PC-9 (cell line): ENCODE results near the gene LPCAT1.

Experiments
- EZH2 ChIP-seq: fragments of 200-600 bp; sonication (generic); IDR thresholded peaks from 2 replicates; pipeline ENCODE4 v1.8.0; 2017; ENCODE audit warnings: antibody characterized with exemption, low read depth
- TF ChIP-seq, protein P1 (sequence below): fragments of 200-600 bp; sonication (generic); conservative IDR thresholded peaks from 2 replicates; pipeline ENCODE4 v1.6.1; 2017; ENCODE audit warnings: mixed run types, antibody characterized with exemption, mild to moderate bottlenecking, moderate library complexity

DNA sequence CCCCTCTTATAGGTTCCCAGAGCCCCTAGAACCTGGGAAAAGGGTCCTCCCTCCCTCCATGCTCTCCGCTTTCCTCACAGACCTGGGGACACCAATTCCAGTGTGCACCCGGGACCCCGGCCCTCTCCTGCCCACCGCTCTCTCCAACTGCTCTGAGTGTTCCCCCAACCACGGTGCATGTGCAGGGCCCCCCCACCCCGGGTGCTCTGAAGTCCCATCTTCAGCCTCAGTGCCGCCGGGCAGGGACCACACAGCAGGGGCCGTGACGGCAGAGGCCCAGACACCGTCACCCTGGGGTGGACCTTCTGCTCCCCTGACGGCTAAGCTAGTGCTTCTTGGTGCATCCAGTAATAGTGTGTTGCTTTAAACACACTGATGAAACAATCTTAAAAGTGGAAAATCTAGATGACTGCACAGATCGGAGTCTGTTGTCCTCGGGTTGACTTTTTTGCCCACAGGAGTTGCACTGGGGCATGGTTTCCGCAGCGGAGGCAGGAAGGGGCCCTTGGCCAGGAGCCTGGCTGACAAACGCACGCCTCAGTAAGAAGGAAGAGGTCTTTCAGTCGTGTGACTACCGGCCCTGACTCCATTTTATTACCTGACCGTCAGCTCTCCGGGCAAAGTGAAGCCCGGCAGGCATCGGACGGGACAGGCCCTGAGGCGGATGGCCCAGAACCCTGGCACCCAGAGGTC is 42.3 kb downstream of the LPCAT1 start:
- TF ChIP-seq EZH2 = no peak
- TF ChIP-seq, protein P1, sequence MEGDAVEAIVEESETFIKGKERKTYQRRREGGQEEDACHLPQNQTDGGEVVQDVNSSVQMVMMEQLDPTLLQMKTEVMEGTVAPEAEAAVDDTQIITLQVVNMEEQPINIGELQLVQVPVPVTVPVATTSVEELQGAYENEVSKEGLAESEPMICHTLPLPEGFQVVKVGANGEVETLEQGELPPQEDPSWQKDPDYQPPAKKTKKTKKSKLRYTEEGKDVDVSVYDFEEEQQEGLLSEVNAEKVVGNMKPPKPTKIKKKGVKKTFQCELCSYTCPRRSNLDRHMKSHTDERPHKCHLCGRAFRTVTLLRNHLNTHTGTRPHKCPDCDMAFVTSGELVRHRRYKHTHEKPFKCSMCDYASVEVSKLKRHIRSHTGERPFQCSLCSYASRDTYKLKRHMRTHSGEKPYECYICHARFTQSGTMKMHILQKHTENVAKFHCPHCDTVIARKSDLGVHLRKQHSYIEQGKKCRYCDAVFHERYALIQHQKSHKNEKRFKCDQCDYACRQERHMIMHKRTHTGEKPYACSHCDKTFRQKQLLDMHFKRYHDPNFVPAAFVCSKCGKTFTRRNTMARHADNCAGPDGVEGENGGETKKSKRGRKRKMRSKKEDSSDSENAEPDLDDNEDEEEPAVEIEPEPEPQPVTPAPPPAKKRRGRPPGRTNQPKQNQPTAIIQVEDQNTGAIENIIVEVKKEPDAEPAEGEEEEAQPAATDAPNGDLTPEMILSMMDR = no peak
